ENCODE measurements around the gene ACTR1A.
A peak's percentile ranks its signal among the peaks of the same experiment; 100 is the strongest.
"Not testable (repeated sequence)": the region's sequence is repeated elsewhere in the genome, so short reads cannot be mapped to it uniquely, and the experiment has no call there.

The ACTR1A gene

DNA sequence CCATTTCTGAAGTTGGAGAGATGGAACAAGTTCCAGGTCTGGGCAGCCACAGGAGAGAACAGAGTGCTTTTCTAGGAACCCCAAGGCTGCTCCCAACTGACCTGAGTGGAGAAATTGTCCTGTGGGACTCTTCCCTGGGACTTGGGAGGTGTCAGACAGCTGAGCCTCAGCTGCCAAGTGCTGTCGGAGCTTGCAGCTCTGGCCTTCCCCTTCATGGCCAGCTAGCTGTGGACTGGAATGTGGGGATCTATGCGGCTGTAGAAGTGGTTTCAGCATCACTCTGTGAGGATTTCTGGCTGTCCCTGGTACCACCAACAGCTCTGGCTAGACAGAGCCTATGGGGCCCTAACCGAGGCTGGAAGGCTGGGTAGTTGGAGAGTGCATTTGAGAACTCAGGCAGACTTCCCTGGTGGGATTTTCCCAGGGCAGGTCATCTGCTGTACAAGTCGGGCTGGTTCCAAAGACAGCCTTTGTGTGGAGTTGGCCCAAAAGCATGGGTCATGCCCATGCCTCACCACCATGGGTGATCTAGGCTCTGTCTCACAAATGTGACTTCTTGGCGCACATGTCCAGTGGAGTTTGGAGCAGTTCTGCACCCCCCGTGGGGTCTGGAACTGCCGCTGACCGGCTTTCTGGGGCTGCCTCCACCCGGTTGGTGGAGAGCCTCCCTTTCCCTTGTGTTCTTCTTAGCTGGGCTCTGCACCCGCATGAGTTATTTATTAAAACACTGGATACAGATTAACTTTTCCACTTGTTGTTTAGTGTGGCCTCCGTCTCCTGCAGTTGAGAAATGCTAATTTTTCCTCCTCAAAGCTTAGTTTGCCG lies 12.2 kb upstream of the ACTR1A start:
- no peak for DNase-seq (ENCODE audit: low spot score)

GRCh38 chr10:102511583-102512274 lies 9.2 kb upstream of the ACTR1A start:
- no peak for DNase-seq (ENCODE audit: low spot score)

DNA sequence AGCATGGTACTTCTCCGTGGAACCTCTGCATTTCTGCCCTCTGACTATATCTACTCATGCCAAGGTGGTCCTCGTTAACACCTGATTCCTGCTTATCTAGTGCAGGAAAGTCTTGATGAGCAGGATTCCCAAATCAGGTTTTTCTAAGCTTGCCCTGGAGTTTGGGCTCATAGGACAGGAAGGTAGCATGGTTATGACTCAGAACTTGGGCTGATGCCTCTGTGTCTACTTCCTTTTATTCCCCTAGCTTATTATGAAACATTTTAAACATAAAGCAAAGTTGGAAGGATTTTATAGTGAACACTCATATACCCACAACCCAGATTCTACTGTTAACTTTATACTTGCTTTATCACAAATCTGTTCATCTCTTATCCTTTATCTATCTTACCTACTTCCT lies 6.9 kb upstream of the ACTR1A start:
- DNase-seq (ENCODE audit: low spot score): no peak

DNA sequence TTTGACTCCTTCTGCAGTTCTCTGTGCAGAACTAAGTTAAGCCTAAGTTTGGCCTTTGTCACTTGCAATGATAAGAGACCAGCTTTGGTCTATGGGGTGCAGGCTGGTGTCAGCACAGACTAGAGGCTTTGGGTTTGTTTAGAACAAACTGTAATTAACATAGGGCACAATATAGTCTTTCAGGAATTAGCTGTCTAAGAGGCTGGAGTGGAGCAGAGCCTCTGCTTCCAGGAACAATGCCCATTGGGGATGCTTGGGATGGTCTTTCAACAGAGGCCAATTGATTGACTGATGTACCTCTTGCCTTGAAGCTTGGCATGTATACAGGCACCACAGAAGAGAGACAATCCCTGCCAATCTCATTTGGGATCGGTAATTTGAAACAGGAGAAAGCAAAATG lies 6.0 kb upstream of the ACTR1A start:
- DNase-seq (ENCODE audit: low spot score): peak; percentile 39

GRCh38 chr10:102507521-102507920 lies 5.0 kb upstream of the ACTR1A start:
- DNase-seq (ENCODE audit: low spot score): no peak

- no peak for DNase-seq (ENCODE audit: low spot score)
Observed at GRCh38 chr10:102505462-102506115, 3.1 kb upstream of the ACTR1A start.

DNA sequence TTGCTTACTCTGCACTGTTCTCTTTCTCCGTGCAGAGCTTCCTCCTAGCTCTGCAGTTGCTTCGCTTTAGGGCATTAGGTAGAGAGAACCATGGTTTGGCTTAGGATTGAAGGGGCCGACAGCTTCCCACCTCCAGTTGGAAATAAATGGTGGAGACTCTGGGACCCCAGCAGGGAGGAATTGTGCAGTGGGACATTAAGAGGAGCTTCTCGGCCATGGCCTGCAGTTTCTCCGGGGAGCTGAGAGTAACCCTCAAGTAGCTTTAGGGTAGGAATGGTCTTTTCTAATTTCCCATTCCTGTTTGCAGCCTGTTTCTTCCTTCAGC lies 2.4 kb upstream of the ACTR1A start:
- no peak for DNase-seq (ENCODE audit: low spot score)

DNA sequence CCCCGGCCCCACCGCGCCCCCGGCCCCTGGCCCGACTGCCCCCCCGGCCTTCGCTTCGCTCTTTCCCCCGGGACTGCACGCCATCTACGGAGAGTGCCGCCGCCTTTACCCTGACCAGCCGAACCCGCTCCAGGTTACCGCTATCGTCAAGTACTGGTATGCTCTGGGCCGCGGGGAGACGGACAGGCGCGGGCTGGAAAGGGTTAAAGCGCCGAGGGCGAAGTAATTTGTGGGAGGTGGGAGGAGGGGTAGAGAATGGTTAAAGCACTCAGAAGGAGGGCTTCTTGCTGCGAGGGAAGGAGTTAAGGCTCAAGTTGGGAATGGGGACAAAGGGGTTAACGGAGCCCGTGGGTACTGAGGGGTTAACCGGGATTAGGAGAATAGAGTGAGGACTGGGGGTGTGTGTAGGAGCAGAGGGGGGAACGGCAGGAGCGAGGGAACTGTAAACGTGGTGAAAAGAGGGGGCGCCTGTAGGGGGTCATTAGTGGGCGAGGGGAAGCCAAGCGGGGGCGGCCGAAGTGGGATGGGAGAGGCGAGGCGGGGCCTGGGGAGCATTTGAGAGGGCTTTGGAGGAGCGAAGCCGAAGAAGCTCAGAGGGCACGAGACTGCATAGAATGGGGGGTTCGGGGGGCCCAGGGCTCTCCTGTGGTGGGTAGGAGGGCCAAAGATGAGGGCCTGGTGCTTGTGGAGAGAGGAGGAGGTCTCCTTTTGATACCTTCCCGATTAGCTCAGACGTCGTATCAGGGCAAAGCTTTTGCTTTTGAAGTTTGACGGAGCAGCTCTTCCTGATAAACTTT lies 1.9 kb upstream of the ACTR1A start:
- DNase-seq (ENCODE audit: low spot score): no peak

GRCh38 chr10:102503264-102504178 lies 1.0 kb upstream of the ACTR1A start, which contains the start of gene SUFU:
TSS of gene SUFU (plus strand) at chr10:102503972. CDS start at chr10:102504153, 181 bp downstream.
- DNase-seq (ENCODE audit: low spot score): peak; percentile 99

DNA sequence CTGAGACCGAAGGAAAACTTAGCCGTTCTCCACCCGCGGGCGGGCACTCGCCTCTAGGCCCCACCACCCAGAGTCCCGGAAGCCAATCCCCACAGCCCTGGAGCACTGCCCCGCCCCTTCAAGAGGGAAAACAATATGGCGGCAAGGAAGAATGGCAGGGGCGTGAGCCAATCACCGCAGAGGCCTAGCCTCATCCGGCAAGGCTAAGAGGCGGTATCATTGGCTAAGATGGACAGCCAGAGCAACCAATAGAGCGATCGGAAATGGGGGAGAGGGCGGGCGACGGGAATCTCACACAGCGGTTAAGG lies 529 bp downstream of the ACTR1A start:
- DNase-seq (ENCODE audit: low spot score): peak; percentile 100

- DNase-seq (ENCODE audit: low spot score): no peak
Observed at GRCh38 chr10:102501201-102502028, 1.1 kb downstream of the ACTR1A start.

GRCh38 chr10:102500686-102501085 lies 1.8 kb downstream of the ACTR1A start:
- not testable (repeated sequence) for DNase-seq (ENCODE audit: low spot score)

- DNase-seq (ENCODE audit: low spot score): no peak
Observed at GRCh38 chr10:102499356-102499755, 3.2 kb downstream of the ACTR1A start.

DNA sequence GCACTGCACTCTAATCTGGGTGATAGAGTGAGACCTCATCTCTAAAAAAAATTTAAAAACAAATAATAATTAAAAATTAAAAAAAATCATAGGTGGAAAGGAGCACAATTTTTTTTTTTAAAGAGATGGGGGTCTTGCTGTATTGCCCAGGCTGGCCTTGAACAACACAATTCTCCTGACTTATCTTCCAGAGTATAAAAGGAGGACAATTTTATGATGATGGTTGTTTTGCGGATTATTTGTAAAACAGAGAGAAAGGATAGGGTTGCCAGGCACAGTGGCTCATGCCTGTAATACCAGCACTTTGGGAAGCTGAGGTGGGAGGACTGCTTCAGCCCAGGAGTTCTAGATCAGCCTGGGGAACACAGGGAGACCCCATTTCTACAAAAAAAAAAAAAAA lies 5.0 kb downstream of the ACTR1A start:
- no peak for DNase-seq (ENCODE audit: low spot score)

- no peak for DNase-seq (ENCODE audit: low spot score)
Observed at GRCh38 chr10:102493771-102494170, 8.7 kb downstream of the ACTR1A start.

GRCh38 chr10:102492983-102493382 lies 9.5 kb downstream of the ACTR1A start:
- DNase-seq (ENCODE audit: low spot score): peak; percentile 52

DNA sequence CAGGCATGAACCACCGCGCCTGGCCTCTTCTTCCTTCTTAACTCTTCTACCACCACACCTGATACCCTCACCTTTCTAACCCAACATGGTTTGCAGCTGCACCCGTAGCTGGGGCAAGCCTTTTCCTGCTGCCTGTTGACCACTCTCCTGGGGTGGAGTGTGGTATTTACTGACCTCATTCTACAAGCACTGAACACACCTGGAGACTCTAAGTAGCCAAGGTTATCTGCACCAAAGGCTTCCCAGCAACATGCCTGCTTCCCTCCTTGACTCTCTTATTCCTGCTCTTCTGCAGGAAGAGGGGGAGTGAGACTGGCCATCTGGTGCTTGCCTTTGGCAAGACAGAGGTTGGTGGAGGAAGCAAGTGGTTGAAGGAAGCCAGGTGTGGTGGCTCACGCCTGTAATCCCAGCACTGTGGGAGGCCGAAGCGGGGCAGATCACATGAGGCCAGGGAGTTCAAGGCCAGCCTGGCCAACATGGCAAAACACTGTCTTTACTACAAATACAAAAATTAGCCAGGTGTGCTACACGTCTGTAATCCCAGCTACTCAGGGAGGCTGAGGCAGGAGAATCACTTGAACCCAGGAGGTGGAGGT lies 10.1 kb downstream of the ACTR1A start:
- DNase-seq (ENCODE audit: low spot score): no peak

GRCh38 chr10:102491136-102491535 lies 11.4 kb downstream of the ACTR1A start:
- no peak for DNase-seq (ENCODE audit: low spot score)

DNA sequence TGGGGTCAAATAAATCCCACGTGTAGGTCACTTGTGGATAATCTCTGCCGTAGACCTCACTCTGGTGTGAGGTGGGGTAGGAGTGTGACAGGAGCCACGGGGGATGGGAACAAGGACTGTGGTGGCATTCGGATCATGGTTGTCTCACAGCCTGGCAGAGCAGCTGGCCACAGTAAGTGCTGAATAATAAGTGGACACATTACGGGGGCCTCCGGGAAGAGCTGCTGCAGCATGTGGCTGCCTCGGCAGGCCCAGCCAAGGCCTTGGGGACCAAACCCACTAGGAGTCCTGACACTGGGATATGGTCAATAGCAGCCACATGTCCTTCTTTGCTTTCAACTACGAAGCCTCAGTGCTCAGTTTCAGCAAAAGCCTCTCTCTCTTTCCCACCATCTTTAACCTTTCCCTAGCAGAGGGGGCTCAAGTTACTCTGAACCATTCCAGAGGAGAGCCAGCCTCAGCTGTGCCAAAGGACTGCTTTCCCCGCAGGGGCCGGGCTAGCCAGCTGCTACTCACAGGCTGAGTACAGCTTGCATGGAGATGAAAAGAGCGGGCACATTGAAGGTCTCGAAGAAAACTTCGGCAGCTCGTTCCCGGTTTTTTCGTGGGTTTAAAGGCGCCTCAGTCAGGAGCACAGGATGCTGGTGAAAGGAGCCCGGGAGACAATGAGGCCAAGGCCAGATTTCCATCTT lies 17.3 kb downstream of the ACTR1A start:
- no peak for DNase-seq (ENCODE audit: low spot score)
